Loucy (cell line): ENCODE measurements around the gene GPC3.

ENCODE experiments used
- H2AFZ ChIP-seq: fragments of 200-600 bp; sonication (generic); 2 replicates; pipeline ENCODE4 v1.6.0; 2016; ENCODE audit warnings: antibody characterized with exemption, mild to moderate bottlenecking, low read length, moderate library complexity
- H3F3A ChIP-seq: fragments of 200-600 bp; 2 replicates; pipeline ENCODE4 v1.6.0; 2016; ENCODE audit warnings: antibody characterized with exemption, low read depth, mild to moderate bottlenecking
- H3K27me3 ChIP-seq: fragments of 200-600 bp; sonication (generic); 2 replicates; pipeline ENCODE4 v1.6.1; 2014; ENCODE audit warnings: low read length, mild to moderate bottlenecking; ENCODE audit not compliant: insufficient read depth, poor library complexity, severe bottlenecking
- H3K36me3 ChIP-seq: fragments of 200-600 bp; sonication (generic); 2 replicates; pipeline ENCODE4 v1.6.1; 2016; ENCODE audit warnings: low read length; ENCODE audit not compliant: insufficient read depth
- H3K4me1 ChIP-seq: fragments of 200-600 bp; sonication (generic); 2 replicates; pipeline ENCODE4 v1.5.1; 2014; ENCODE audit warnings: low read length, mild to moderate bottlenecking; ENCODE audit not compliant: insufficient read depth, poor library complexity, severe bottlenecking
- H3K4me2 ChIP-seq: fragments of 200-600 bp; sonication (generic); 2 replicates; pipeline ENCODE4 v1.6.0; 2014; ENCODE audit warnings: antibody characterized with exemption, low read length, low read depth, mild to moderate bottlenecking; ENCODE audit not compliant: poor library complexity, severe bottlenecking
- H3K4me3 ChIP-seq: fragments of 200-600 bp; sonication (generic); 2 replicates; pipeline ENCODE4 v1.5.1; 2014; ENCODE audit warnings: low read length, mild to moderate bottlenecking, mixed read lengths; ENCODE audit not compliant: poor library complexity, severe bottlenecking
- H3K79me2 ChIP-seq: fragments of 200-600 bp; sonication (generic); 2 replicates; pipeline ENCODE4 v1.6.1; 2014; ENCODE audit warnings: low read length; ENCODE audit not compliant: insufficient read depth
- H3K9ac ChIP-seq: fragments of 200-600 bp; sonication (generic); 2 replicates; pipeline ENCODE4 v1.6.0; 2014; ENCODE audit warnings: mild to moderate bottlenecking, low read depth, low read length, moderate library complexity; ENCODE audit not compliant: poor library complexity, severe bottlenecking
- H3K9me2 ChIP-seq: fragments of 200-600 bp; sonication (generic); replicated peaks from 2 replicates; pipeline ENCODE4 v1.6.1; 2016; ENCODE audit warnings: low read depth, low read length, mixed read lengths
- H3K9me3 ChIP-seq: fragments of 200-600 bp; sonication (generic); 2 replicates; pipeline ENCODE4 v1.6.1; 2014; ENCODE audit warnings: mild to moderate bottlenecking, antibody characterized with exemption, low read length, low read depth; ENCODE audit not compliant: insufficient read depth
- H4K20me1 ChIP-seq: fragments of 200-600 bp; sonication (generic); 2 replicates; pipeline ENCODE4 v1.6.0; 2014; ENCODE audit warnings: antibody characterized with exemption, low read length, mild to moderate bottlenecking; ENCODE audit not compliant: insufficient read depth, poor library complexity, severe bottlenecking
- EZH2phosphoT487 ChIP-seq: fragments of 200-600 bp; IDR thresholded peaks from 2 replicates; pipeline ENCODE4 v1.6.1; 2018; ENCODE audit warnings: antibody characterized with exemption, mild to moderate bottlenecking, moderate library complexity, borderline replicate concordance
- TF ChIP-seq, protein P1 (sequence below): fragments of 200-600 bp; sonication (generic); conservative IDR thresholded peaks from 2 replicates; pipeline ENCODE4 v1.5.1; 2014; ENCODE audit warnings: mild to moderate bottlenecking, antibody characterized with exemption, low read length

The GPC3 gene

DNA sequence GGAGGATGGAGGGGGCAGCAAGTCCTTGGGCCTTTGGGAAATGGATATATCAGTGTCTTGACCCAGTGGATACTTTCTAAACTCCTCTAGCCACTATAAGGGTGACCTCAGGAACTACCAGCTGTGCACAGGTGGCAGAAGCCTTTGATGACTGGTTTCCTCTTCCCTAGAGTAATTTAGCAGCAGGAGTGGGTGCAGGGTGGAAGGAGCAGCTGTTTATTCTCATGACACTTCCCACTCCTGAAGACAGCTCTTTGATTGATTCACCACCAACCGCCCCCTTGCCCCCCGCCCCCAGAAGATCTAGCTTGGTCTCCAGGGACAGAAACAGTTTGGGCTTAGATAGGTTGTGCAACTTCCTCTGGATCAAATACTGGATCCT lies 63.0 kb downstream of the GPC3 start:
- peak overlapping the region; percentile 69 for H2AFZ ChIP-seq
- peak overlapping the region; percentile 60 for H3K9ac ChIP-seq
- no peak for TF ChIP-seq EZH2phosphoT487
- TF ChIP-seq, protein P1, sequence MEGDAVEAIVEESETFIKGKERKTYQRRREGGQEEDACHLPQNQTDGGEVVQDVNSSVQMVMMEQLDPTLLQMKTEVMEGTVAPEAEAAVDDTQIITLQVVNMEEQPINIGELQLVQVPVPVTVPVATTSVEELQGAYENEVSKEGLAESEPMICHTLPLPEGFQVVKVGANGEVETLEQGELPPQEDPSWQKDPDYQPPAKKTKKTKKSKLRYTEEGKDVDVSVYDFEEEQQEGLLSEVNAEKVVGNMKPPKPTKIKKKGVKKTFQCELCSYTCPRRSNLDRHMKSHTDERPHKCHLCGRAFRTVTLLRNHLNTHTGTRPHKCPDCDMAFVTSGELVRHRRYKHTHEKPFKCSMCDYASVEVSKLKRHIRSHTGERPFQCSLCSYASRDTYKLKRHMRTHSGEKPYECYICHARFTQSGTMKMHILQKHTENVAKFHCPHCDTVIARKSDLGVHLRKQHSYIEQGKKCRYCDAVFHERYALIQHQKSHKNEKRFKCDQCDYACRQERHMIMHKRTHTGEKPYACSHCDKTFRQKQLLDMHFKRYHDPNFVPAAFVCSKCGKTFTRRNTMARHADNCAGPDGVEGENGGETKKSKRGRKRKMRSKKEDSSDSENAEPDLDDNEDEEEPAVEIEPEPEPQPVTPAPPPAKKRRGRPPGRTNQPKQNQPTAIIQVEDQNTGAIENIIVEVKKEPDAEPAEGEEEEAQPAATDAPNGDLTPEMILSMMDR = no peak
- H3K27me3 ChIP-seq = no peaks in the 10 kb centered on the region
- no peaks in the 10 kb centered on the region for H4K20me1 ChIP-seq
- no peaks in the 10 kb centered on the region for H3F3A ChIP-seq
- H3K4me2 ChIP-seq = peak overlapping the region; percentile 85
- H3K9me2 ChIP-seq = no peaks in the 10 kb centered on the region
- no peaks in the 10 kb centered on the region for H3K9me3 ChIP-seq
- no peaks in the 10 kb centered on the region for H3K36me3 ChIP-seq
- peaks cover 18% of the 10 kb centered on the region for H3K4me1 ChIP-seq
- peak overlapping the region; percentile 71 for H3K4me3 ChIP-seq
- no peaks in the 10 kb centered on the region for H3K79me2 ChIP-seq

DNA sequence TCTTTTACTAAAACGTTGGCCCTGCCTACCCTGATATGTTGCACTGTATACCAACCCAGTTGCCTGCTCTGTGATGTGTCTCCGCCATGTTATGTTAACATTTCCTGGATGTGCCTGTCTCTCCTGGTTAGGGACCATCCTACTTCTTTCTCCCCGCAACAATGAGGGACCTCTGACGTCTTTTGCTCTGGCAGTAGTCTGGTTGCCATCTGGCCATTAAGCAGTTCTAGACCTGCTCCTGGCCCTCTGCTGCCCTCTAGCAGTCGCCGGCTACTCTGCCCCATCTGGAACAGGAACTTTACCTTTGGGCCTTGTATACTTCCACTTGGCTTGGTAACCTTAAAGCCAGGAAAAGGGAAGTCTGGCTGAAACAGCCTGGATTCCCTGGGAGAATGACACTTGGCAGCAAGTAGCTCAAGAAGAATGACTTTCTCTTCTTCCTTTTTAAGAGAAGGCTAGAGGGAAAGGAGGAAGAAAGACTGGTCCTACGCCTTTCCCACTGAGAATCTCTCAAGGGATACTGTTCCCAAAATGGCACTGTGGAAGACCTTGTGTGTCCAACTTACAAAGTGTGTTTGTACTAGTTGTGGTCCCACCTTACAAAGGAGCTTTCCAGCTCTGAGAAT lies 63.5 kb downstream of the GPC3 start:
- H3K9me2 ChIP-seq = no peaks in the 10 kb centered on the region
- peak overlapping the region; percentile 71 for H3K4me3 ChIP-seq
- H3K9me3 ChIP-seq = no peaks in the 10 kb centered on the region
- TF ChIP-seq, protein P1 = peak; percentile 69
- TF ChIP-seq EZH2phosphoT487 = no peak
- no peaks in the 10 kb centered on the region for H3K27me3 ChIP-seq
- no peaks in the 10 kb centered on the region for H3K36me3 ChIP-seq
- peaks cover 18% of the 10 kb centered on the region for H3K4me1 ChIP-seq
- peak overlapping the region; percentile 85 for H3K4me2 ChIP-seq
- no peaks in the 10 kb centered on the region for H3F3A ChIP-seq
- no peaks in the 10 kb centered on the region for H3K79me2 ChIP-seq
- H3K9ac ChIP-seq = peak overlapping the region; percentile 60
- no peaks in the 10 kb centered on the region for H4K20me1 ChIP-seq
- H2AFZ ChIP-seq = peak overlapping the region; percentile 69

DNA sequence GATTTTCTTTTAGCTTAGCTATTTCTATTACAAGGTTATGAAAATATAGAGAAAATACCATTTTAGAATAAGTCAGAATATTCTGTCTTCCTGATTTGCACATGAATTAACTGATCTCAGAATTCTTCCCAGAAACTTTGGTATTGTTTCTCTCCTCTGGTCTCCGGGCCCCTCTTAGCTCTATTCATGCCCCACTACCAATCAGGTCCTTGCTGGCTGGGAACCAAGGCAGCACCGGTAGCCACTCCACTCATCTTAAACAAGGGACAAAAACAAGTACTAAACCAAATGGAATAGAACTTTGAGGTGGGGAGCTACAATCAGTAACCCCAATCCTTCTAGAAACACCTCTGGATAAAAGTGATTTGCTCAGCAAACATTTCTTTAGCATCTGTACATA lies 64.3 kb downstream of the GPC3 start:
- Histone ChIP-seq H3K4me2 (no peak overlapping the region), H3K9me2 (no peaks in the 10 kb centered on the region), H3K27me3 (no peaks in the 10 kb centered on the region), H3F3A (no peaks in the 10 kb centered on the region), H3K79me2 (no peaks in the 10 kb centered on the region), H4K20me1 (no peaks in the 10 kb centered on the region), H3K9ac (no peak overlapping the region), H3K36me3 (no peaks in the 10 kb centered on the region), H3K4me3 (no peak overlapping the region), H3K4me1 (peaks cover 18% of the 10 kb centered on the region), H3K9me3 (no peaks in the 10 kb centered on the region), H2AFZ (no peak overlapping the region)
- TF ChIP-seq EZH2phosphoT487 = no peak
- TF ChIP-seq, protein P1 = no peak
